ENCODE measurements around the gene CRYBG2. TPM values are rescaled to one million over a fixed set of nuclear protein-coding genes. Genes with fewer than 3 reads are reported as not detected.
"Not testable (repeated sequence)": the region's sequence is repeated elsewhere in the genome, so short reads cannot be mapped to it uniquely, and the experiment has no call there.

Gene CRYBG2, protein sequence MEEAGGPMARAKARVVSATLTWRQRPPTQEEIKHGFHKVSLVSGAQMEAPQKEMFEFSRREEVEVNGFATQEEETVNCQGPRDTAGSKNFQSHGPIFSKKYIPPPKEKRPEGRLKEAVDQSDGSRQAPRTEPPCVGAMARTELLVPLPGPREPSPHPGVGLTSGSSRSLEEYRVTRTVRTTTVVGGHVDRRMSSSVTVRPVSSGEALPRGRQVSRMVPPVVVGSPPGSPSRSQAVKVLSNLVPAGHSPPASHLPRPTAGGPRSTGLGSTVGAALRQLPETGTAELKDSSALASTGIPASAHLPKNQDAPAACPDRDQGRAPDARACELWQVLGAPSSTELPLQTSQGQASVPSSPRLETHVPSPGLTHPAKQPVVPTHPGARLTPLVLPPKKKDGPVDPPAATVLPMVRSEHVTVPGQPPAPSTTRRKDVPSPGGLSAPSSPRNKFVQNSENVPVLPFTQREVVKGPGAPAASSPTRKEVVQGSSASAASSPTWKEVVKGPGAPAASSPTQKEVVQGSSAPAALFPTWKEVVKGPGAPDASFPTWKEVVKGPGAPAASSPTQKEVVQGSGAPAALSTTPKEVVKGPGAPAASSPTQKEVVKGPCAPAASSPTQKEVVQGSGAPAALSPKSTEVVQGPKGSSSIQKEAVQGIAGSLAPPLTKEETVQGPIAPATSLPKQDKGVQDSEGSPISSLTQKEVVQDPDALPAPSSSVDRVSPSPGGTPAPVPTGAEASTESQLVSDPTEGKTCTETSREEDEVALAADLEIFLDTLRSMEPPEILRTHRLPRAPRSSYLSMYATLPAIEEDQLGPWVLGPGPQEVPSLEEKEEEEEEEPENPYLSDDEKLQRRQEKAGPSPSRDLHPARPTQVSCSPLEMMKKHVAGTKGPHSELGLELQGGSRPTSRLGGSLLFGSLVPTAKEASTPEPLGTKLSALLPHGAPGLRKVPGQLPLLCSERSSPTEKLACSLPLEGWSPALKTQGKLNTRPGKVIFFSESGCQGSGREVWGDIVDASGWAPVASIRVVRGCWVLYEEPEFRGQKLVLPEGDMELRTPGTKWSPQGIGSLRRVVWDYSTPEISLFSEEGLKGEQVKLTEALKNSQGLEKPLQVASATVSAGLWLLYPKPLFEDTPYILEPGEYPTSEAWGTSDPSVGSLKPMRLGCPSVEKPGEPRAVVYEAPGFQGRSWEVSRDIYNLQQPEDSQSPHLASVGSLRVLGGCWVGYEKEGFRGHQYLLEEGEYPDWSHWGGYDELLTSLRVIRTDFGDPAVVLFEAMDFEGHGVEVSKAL (N-terminal part only)
- under 1 TPM in 1 of 2 donors, not detected in 1; 0.95 TPM for total RNA-seq

DNA sequence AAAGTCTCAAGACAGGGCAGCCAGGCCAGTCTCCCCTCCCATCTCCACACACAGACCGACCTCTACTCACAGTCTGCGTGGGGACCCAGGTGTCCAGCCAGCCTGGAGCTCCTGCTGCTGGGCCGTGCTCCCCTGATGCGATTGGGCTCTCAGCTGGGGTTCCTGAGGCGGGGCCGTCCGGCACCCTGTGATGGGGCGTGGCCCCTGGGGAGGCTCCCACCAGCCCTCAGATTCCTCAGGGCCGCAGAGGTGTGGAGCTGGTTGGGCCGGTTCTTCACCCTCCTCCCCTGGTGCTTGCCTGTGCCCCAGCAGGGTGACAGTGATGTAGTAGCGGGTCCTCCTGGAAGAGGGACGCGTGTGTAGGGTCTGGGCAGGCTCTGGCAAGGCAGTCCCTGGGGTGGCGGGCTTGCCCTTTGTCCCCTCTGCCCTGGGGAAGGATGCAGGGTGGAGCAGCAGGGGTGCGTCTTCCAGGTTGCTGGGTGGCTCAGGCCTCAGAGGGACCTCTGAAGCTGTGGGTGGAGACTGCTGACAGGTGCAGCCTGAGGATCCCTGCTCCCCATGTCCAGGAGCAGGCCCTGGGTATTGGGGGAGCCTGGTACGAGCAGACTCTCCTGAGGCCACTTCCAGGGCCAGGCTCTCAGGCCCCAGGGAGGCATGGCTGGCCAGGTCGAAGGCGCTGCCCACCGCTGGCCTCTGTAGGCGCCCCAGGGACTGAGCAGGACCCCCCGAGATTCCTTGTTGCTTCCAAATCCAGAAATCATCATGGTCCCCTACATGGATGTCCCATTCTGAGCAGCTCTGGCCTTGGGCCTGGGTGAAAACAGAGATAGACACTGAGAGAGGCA is at the start of gene CRYBG2:
Gene CRYBG2 (minus strand): TSS at position 155 of the 845 bp plus-strand sequence. CDS start 7,473 bp downstream, outside the sequence.
- DNase-seq (ENCODE audit: low spot score) (no peak), ATAC-seq (no peak)
- peaks cover 13% of the 10 kb centered on the region in 2 donors for H3K4me1 Mint-ChIP-seq (ENCODE audit: low read depth in 2 of 2)
- no peaks in the 10 kb centered on the region for H3K36me3 Mint-ChIP-seq
- H3K27ac Mint-ChIP-seq, result no peak within 1 kb of the TSS
- H3K4me3 Mint-ChIP-seq, result no peak within 1 kb of the TSS
- H3K9me3 Mint-ChIP-seq, result no peaks in the 10 kb centered on the region
- H3K27me3 Mint-ChIP-seq, result peaks cover 16 to 25% of the 10 kb centered on the region in 2 donors

DNA sequence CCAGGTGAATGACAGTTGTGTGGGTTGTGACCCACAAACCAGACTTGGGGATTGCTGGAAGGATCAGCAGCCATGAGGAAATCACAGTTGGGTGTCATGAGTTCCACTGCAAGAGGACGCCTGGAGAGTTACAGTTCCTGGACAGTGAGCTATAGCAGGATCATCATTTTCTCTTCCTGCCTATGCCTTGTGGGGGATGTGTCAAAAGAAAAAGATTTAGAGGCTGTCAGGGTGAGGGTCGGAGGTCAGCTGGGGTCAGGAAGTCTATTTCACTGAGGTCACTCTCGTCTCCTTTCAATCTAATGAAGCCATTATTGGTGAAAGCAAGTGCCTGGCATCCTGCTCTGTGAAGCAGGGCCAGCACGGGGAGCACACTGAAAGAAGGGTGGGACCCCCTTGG is 49.7 kb upstream of the CRYBG2 start:
- H3K4me1 Mint-ChIP-seq (ENCODE audit: low read depth in 2 of 2), result peaks cover 3% of the 10 kb centered on the region in 2 donors
- H3K36me3 Mint-ChIP-seq, result no peaks in the 10 kb centered on the region
- peaks cover 28 to 47% of the 10 kb centered on the region in 2 donors for H3K27me3 Mint-ChIP-seq
- H3K9me3 Mint-ChIP-seq, result no peaks in the 10 kb centered on the region
- DNase-seq (ENCODE audit: low spot score) (no peak), ATAC-seq (no peak)
- H3K4me3 Mint-ChIP-seq, result no peak overlapping the region
- no peak overlapping the region for H3K27ac Mint-ChIP-seq

DNA sequence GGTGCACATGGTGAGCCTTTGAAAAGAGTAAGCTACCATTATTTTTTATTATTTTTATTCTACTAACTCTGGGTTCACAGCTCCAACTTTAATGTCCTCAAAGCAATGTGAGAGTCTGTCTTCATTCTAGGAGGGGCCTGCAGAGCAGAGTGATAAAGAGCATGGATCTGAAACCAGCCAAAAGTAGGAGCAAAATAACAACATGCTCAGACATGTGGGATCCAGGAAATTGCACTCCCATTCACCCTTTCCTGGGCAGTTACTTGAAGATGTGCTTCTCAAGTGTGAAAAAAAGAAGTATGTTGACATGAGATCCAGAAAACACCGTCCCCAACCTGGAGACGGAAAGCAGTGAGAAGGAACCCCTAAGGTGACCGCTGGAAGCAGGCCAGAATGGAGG is 48.0 kb upstream of the CRYBG2 start:
- no peaks in the 10 kb centered on the region for H3K4me1 Mint-ChIP-seq (ENCODE audit: low read depth in 2 of 2)
- no peaks in the 10 kb centered on the region for H3K9me3 Mint-ChIP-seq
- no peak overlapping the region for H3K27ac Mint-ChIP-seq
- no peak overlapping the region for H3K4me3 Mint-ChIP-seq
- peaks cover 25 to 43% of the 10 kb centered on the region in 2 donors for H3K27me3 Mint-ChIP-seq
- ATAC-seq (no peak), DNase-seq (ENCODE audit: low spot score) (no peak)
- no peaks in the 10 kb centered on the region for H3K36me3 Mint-ChIP-seq

DNA sequence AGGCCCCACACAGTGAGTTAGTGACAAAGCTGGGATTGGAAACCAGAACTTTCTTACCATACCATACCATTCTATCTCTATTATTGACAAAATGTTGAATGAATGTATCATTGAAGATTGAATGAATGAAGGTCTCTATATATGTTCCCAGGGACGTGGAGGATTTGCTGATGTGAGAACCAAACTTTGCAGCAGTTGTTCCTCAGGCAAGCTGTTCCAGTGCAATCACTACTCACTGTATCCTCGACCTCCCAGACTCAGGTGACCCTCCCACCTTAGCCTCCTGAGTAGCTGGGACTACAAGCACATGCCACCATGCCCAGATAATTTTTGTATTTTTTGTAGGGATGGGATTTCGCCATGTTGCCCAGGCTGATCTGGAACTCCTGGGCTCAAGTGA is 45.1 kb upstream of the CRYBG2 start:
- Mint-ChIP-seq H3K4me1 (ENCODE audit: low read depth in 2 of 2) (peaks cover 0 to 2% of the 10 kb centered on the region in 2 donors), H3K27ac (no peak overlapping the region), H3K36me3 (no peaks in the 10 kb centered on the region), H3K27me3 (peaks cover 20 to 29% of the 10 kb centered on the region in 2 donors), H3K9me3 (no peaks in the 10 kb centered on the region), H3K4me3 (no peak overlapping the region)
- no peak for DNase-seq (ENCODE audit: low spot score)
- ATAC-seq, result no peak

DNA sequence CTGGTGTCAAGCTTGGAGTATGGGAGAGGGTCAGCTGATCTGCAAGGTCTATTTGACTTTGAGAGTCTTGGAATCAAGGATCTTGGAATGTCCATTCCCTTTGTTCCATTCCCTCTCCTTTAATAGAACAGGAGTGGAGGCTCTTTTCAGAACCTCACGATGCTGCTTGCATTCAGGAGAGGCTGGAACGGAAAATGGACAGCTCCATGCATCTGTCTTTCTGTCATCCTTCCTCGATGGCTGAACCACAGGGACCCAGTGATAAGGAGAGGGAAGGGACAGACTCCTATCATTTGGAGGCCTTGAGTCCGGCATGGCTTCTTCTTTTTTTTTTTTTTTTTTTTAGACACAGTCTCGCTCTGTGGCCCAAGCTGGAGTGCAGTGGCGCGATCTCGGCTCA is 41.8 kb upstream of the CRYBG2 start:
- Mint-ChIP-seq H3K4me3 (no peak overlapping the region), H3K27me3 (peaks cover 15 to 16% of the 10 kb centered on the region in 2 donors), H3K36me3 (no peaks in the 10 kb centered on the region), H3K4me1 (ENCODE audit: low read depth in 2 of 2) (peaks cover 7 to 8% of the 10 kb centered on the region in 2 donors), H3K27ac (no peak overlapping the region), H3K9me3 (no peaks in the 10 kb centered on the region)
- DNase-seq (ENCODE audit: low spot score), result no peak
- ATAC-seq, result no peak

DNA sequence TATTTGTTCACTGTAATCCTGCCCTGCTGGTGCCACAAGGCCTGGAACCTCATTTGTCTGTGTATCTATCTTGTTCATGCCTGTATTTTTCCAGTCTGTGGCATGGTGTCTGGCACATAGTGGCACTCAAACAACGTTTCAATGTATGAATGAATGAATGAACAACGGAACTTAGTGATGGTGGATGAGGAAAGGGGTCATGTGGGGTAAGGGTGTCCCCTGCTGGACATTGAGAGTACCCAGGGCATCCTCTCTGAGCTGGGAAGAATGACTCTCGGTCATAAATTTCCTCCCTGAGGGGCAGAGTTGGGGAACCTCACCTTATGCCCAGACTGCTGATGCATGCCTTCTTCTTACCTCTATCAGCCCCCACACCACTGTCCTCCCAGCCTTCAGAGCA is 37.5 kb upstream of the CRYBG2 start:
- no peaks in the 10 kb centered on the region for H3K9me3 Mint-ChIP-seq
- DNase-seq (ENCODE audit: low spot score) (no peak), ATAC-seq (peak; percentile 74 to 82)
- H3K27ac Mint-ChIP-seq, result no peak overlapping the region
- H3K27me3 Mint-ChIP-seq, result peaks cover 24 to 28% of the 10 kb centered on the region in 2 donors
- H3K4me1 Mint-ChIP-seq (ENCODE audit: low read depth in 2 of 2), result peaks cover 12 to 16% of the 10 kb centered on the region in 2 donors
- H3K36me3 Mint-ChIP-seq, result no peaks in the 10 kb centered on the region
- no peak overlapping the region for H3K4me3 Mint-ChIP-seq

DNA sequence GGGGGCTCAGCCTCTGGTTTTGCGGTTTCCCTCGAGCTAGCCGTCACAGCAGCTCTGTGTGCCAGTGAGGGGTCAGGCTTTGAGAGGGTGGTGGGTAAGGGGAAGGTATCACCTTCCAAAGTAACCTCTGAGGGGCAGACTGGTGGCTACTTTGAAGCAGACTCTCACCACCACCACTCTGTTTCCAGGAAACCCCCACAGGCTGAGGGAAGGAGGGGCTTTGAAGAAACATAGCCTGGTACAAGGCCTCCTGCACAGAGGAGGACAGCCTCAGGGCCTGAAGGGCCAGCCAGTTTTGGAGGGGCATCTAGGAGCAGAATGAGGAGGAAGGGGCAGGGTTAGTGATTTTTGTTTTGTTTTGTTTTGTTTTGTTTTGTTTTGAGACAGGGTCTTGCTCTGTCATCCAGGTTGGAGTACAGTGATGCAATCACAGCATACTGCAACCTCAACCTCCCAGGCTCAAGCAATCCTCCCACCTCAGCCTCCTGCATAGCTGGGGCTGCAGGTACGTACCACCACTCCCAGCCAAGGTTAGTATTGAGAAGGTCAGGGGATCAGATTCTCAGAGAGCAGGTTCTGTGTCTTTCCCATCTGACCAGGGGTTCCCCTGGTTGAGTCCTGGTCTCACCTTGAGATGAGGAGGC is 35.8 kb upstream of the CRYBG2 start:
- no peak overlapping the region for H3K27ac Mint-ChIP-seq

DNA sequence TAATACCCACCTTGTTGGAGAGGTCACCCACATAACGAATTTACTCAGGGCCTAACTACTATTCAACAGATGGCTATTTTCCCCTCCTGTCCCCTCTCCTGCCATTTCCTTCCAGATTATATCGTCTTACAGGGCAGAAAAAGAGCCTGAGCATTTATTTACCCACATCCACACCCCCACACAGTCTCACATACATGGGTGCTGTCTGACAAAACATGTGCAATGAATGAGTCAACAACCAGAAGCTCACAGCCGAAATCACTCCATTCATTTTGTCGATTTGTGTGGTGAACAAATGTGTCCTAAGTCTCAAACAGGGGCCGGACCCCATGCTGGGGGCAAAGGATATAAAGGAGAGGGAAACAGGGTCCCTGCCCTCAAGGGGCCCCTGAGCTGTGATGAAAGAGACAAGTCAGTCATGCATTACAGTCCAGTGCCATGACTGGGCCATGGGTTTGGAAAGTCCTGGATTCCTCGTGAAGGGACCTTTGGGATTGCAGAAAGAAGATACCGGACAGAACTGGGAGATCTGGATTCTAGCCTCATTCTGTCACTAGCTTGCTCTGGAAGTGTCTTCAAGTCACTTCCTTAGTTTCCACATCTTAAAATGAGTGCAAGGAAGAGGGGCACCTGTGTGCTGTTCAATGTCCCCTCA is 35.0 kb upstream of the CRYBG2 start:
- Mint-ChIP-seq H3K27ac (no peak overlapping the region), H3K36me3 (no peaks in the 10 kb centered on the region), H3K4me1 (ENCODE audit: low read depth in 2 of 2) (peaks cover 24 to 35% of the 10 kb centered on the region in 2 donors), H3K27me3 (peaks cover 30 to 36% of the 10 kb centered on the region in 2 donors), H3K4me3 (no peak overlapping the region), H3K9me3 (no peaks in the 10 kb centered on the region)
- ATAC-seq (no peak), DNase-seq (ENCODE audit: low spot score) (no peak)

More for the DNA sequence above, 35.8 kb upstream of the CRYBG2 start:
- Mint-ChIP-seq H3K36me3 (no peaks in the 10 kb centered on the region), H3K9me3 (no peaks in the 10 kb centered on the region), H3K4me1 (ENCODE audit: low read depth in 2 of 2) (peaks cover 18 to 29% of the 10 kb centered on the region in 2 donors), H3K27me3 (peaks cover 24 to 33% of the 10 kb centered on the region in 2 donors), H3K4me3 (no peak overlapping the region)
- DNase-seq (ENCODE audit: low spot score) (no peak), ATAC-seq (no peak)

DNA sequence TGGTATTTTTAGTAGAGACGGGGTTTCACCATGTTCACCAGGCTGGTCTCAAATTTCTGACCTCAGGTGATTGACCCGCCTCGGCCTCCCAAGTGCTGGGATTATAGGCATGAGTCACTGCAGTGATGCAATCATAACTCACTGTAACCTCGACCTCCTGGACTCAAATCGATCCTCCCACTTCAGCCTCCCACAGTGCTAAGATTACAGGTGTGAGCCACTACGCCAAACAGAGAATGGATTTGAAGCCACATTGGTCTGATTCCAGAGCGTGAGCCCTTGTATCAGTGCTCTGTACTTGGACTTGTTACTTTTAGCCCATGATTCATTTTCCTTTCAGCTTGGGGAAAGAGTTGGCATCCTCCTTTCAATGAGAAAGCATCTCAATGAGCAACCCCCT is 33.5 kb upstream of the CRYBG2 start:
- H3K27ac Mint-ChIP-seq, result peak overlapping the region in 1 of 2 donors; percentile 23
- no peak overlapping the region for H3K4me3 Mint-ChIP-seq
- no peak for ATAC-seq
- peaks cover 25 to 26% of the 10 kb centered on the region in 2 donors for H3K27me3 Mint-ChIP-seq
- H3K36me3 Mint-ChIP-seq, result no peaks in the 10 kb centered on the region
- no peaks in the 10 kb centered on the region for H3K9me3 Mint-ChIP-seq
- H3K4me1 Mint-ChIP-seq (ENCODE audit: low read depth in 2 of 2), result peaks cover 24 to 36% of the 10 kb centered on the region in 2 donors
- no peak for DNase-seq (ENCODE audit: low spot score)

DNA sequence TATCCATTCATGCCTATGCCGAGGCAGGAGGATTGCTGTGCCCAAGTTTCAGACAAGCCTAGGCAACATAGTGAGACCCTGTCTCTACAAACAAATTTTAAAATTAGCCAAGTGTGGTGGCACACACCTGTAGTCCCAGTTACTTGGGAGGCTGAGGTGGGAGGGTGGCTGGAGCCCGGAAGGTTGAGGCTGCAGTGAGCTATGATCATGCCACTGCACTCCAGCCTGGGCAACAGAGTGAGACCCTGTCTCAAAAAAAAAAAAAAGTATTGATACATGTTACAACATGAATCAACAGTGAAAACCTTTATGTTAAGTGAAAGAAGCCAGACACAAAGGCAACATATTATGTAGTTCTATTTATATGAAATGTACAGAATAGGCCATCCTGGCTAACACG is 31.1 kb upstream of the CRYBG2 start:
- H3K27ac Mint-ChIP-seq; H3K9me3 Mint-ChIP-seq; H3K36me3 Mint-ChIP-seq; DNase-seq (ENCODE audit: low spot score); ATAC-seq: not testable (repeated sequence)
- H3K4me3 Mint-ChIP-seq, result peak overlapping the region; percentile 47
- H3K4me1 Mint-ChIP-seq (ENCODE audit: low read depth in 2 of 2), result peaks cover 21 to 28% of the 10 kb centered on the region in 2 donors
- H3K27me3 Mint-ChIP-seq, result peaks cover 28 to 32% of the 10 kb centered on the region in 2 donors

DNA sequence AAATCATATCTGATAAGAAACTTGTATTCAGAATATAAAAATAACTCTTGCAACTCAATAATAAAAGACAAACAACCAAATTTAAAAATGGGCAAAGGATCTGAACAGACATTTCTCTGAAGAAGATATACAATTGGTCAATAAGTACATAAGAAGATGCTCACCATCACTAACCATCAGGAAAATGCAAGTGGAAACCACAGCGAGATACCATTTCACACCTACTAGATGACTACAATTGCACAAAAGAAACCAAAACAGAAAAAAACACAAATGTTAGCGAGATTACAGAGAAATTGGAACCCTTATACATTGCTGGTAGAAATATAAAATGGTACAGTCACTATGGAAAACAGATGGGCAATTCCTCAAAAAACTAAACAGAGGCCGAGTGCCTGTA is 30.1 kb upstream of the CRYBG2 start:
- peak; percentile 73 to 74 for ATAC-seq
- peaks cover 23 to 28% of the 10 kb centered on the region in 2 donors for H3K4me1 Mint-ChIP-seq (ENCODE audit: low read depth in 2 of 2)

DNA sequence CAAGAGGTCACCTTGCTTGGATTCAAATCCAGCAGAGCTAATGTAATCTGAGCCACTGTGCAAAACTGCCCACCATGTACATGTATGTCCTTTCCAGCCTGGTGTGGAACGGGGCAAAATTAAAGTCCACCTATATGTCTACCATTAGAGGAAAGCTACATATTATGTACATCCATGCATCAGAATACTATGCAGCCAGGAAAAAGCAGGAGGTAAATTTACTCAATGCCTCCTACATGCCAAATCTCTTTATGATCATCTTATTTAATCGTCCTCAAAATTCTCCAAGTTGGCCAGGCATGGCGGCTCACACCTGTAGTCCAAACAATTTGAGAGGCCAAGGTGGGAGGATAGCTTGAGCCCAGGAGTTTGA is 24.9 kb upstream of the CRYBG2 start:
- ATAC-seq (no peak), DNase-seq (ENCODE audit: low spot score) (no peak)
- Mint-ChIP-seq H3K27ac (peak overlapping the region; percentile 52 to 70), H3K9me3 (no peaks in the 10 kb centered on the region), H3K4me3 (peak overlapping the region; percentile 81), H3K4me1 (ENCODE audit: low read depth in 2 of 2) (peaks cover 51 to 52% of the 10 kb centered on the region in 2 donors), H3K27me3 (peaks cover 14 to 16% of the 10 kb centered on the region in 2 donors), H3K36me3 (no peaks in the 10 kb centered on the region)

More for the DNA sequence above, 30.1 kb upstream of the CRYBG2 start:
- H3K9me3 Mint-ChIP-seq, result no peaks in the 10 kb centered on the region
- peak overlapping the region; percentile 68 for H3K4me3 Mint-ChIP-seq
- DNase-seq (ENCODE audit: low spot score), result no peak
- H3K27me3 Mint-ChIP-seq, result peaks cover 27 to 30% of the 10 kb centered on the region in 2 donors
- H3K36me3 Mint-ChIP-seq, result no peaks in the 10 kb centered on the region
- peak overlapping the region in 1 of 2 donors; percentile 2 for H3K27ac Mint-ChIP-seq
